ENCODE data around the gene HHLA2.

The HHLA2 gene

DNA sequence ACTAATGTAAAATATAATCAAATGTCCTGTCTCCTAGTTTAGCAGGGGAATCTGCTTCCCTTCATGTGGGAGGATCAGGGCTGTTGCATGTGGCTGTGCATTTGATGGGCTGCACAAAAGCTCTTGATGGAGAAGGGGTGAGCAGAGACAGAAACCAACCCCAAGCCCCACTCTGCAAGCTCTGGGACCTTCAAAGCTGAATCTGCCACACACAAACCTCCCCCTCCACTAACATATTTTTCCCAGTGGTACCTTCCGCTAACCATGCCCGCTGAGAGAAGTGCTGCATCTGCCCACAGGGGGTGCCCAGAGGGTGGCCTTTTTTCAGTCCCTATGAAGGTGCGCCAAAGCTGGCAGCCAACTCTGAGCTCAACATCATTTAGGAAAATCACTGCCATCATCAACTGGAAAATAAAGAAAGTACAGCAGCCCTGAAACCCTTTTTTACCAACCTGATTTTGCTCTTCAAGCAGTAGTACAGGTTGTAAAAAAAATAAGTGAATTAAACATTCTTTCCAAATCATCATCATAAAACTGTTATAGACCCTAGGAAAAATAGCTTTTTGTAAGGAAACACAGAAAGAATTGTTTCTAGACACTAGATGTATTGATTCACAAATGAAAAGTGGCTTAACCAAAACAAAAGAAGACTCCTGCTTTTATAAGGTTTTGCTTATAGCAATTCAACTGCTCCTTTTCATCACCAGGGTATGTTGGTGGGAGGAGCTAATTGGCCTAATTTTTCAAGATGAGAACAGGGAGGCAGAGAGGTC, 97.0 kb downstream of the HHLA2 start:
- DNase-seq (ENCODE audit: low read depth), result no peak

DNA sequence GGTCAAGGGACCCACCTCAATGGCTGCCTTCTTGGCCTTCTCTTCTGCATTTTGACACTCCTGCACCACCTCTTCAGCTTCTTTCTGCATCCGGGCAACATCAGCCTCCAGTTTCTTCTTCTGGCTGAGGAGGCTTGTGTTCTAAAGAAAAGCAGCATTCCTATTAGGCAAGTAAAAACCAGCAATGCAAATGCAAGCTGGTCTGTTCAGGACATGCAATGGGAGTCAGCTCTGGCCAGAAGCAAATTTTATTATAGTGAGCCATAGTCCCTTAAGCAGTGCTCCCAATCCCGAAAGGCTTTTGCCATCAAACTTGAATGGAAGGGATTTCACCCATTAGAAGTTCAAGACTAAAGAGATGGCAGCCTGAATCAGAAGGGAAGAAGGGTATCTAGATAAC, 97.7 kb downstream of the HHLA2 start:
- DNase-seq (ENCODE audit: low read depth), result no peak

DNA sequence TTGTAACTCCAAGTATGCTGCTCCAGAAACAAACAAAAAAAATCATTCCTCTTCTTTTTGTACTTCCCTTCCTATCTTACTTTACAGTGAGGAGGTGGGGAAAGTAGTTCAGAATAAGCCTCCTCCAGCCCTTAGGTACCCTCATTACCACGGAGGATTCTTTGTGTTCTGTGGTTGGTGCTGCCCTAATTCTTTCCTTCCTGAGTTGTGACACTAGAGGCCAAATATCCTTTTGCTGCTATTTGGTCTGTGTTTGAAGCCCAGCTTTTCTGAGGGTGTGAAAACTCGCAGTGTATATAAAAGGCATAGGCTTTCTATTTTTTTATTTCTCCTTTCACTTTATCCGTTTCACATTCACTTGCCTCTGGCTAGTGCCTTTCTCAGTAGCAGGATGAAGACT, 98.2 kb downstream of the HHLA2 start:
- no peak for DNase-seq (ENCODE audit: low read depth)

DNA sequence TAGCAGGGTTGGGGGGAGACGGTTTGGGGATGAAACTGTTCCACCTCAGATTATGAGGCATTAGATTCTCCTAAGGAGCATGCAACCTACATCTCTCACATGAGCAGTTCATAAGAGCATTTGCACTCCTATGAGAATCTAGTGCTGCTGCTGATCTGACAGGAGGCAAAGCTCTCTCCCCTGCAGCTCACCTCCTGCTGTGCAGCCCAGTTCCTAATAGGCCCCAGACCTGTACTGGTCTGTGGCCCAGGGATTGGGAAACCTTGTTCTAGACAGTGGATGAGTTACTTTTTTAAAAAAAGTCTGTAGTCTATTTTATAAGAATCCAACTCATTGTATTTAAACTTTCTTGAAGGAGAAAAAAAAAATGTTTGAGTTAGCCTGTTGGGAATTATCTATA, 100.0 kb downstream of the HHLA2 start:
- DNase-seq (ENCODE audit: low read depth), result no peak

DNA sequence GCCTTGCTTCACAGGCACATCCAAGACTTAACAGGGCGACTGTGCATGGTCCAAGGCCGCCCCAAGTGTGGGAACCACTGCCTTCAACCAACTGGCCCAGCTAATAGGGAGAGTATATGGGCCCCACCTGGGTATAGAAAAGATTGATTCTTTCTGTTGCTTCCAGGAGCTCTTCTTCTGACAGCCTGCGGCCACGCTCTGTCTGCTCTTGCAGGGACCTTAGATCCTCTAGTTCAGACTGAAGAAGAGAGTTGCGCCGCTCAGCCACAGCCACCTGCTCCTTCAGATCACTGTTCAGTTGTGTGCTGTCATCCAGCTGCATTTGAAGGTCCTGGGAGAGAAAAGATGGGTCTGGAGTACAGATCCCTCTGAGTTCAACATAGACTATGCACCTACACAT, 102.2 kb downstream of the HHLA2 start:
- no peak for DNase-seq (ENCODE audit: low read depth)

DNA sequence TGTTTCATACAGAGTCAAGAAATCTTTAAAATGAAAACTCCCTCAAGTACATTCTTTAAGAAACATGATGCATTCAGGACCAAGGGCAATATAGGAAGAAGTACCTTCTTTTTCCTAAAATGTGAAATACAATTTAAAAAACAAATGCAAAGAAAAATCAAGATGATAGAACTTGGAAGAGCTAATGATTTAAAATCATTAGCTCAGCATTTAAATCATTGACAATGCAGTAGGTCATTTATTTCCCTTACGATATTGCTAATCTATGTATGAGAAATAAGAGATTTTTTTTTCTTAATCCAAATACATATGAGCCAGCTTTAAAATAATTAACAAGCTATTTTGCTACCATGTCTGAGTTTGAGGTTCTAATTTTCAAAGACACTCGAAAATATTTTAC, 105.5 kb downstream of the HHLA2 start:
- no peak for DNase-seq (ENCODE audit: low read depth)

DNA sequence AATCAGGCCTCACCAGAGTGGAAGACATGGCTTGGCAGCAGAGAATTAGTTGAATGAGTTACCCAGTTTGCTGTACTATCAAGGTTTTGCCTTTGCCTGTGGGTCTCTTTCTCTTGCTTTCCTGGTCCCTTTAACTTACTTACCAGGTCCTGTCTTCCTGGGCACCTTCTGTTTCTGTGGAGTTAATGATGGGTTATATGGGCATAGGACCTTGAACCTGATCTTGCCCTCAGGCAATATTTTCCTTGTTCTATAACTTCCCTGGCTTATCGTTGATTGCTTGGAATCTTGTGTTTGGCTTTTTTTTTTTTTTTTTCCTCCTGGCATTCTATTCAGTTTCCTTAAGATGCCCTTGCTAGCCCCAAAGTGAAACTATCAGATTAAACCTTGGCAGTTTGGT, 106.8 kb downstream of the HHLA2 start:
- no peak for DNase-seq (ENCODE audit: low read depth)

DNA sequence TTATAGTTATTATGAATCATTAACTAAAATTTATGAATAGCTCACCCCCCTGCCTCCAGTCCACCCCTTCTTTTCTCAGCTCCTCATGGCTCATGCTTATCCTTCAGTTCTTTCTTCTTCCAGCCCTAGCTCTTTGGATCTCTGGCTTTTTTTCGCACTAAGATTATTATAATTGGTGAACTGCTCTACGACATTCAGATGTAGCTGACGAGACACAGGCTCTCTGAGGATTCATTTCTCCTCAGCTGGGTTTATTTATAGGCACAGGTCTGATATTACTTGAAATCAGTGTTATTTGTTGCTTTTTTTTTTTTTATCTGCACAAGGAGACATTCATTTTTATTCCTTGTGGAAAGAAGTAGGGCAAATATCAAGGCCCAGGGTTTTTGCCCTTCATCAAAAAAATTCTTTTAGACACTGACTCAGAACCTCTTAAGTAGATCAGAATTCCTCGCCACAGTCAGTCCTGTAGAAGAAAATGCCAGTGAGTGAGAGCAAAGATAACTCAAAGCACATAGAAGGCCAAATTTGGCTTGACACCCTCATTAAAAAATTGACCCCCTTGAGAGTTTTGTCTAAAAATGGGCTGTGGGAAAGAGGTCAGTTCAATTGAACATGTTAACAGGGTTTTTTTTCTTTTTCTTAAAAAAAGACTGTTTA, 107.5 kb downstream of the HHLA2 start:
- DNase-seq (ENCODE audit: low read depth), result no peak

DNA sequence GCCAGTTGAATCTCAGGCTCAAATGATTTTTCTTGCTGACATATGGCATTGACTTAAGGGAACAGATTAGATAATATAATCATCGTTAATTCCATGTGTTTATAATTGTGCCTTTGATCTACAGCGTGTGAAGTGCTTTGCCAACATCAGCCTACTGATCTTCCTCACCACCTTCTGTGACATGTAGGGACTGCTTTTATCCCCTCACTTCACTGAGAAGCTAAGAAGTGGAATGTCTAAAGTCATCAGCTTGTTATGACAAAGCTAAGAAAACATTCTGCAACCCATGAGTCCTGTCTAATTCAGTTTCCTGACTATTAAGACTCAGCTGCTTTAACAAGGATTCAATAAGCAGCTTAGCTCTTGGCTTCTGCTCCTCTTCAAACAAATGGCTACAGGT, 108.0 kb downstream of the HHLA2 start:
- no peak for DNase-seq (ENCODE audit: low read depth)

DNA sequence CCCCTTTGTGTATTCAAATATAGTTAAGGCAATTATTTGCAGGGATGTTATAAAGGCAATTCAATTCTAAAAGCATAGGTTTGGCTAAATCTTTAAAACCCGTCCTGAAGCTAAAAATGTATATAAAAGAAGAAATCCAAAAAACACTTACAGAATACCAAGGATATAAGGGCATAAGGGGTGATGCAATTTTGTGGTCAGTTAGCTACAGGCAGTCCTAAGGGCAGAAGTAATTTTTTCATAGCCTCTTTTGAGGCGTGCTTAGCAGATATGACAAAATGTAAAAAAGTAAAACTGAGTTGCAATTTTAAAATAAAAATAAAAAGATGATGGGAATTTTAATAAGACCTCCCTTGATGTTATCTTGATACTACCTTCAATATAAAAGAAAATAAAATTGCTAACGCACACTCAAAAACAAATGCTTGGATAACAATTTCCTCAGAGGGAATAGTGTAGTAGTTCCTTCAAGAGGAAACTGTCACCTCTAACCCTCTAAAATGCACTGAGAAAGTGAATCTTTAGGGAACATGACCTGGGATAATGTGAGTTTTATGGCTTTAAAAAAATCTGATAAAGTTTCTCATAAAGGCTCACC, 109.8 kb downstream of the HHLA2 start:
- no peak for DNase-seq (ENCODE audit: low read depth)

DNA sequence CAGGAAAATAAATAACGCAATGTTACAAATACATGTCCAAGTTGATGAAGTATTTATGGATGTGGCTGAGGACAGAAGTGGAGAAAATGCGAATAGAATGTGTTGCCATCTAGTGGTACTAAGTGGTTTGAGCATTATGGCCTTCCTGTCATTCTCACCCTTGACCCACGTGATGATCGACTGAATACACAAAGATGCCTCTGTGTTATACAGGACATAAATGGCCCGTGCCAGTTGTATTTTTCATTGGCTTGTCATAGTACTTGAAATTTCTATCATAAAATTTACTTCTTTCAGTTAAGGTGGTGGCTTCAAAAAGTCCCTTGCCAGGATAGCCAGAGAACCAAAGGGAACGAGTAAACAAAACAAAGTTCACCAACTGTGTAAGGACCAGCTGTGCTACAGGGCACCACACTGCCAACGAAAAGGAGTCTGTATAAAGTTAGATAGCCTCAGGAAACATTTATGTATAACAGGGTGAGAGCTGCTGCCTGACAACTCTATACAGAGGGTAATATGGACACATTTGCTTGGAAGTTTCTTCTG, 110.4 kb downstream of the HHLA2 start:
- DNase-seq (ENCODE audit: low read depth), result no peak

DNA sequence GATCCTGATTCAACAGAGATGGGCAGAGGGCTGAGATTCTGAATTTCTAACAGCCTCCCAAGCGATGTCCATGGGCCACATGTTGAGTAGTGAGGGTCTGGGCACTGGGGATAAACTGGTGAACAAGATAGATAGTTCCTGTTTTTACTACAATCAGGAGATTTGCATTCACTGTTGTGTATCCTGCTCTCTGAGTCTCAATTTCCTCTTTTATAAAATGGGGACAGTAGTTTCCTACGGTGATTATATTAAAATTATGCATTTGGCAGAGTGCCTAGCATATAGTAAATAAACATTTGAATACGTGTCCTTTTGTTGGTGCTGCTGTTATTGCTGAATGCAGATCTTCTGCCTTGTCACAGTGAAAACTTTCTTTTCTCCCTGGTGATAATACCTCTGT, 111.5 kb downstream of the HHLA2 start:
- DNase-seq (ENCODE audit: low read depth), result no peak

DNA sequence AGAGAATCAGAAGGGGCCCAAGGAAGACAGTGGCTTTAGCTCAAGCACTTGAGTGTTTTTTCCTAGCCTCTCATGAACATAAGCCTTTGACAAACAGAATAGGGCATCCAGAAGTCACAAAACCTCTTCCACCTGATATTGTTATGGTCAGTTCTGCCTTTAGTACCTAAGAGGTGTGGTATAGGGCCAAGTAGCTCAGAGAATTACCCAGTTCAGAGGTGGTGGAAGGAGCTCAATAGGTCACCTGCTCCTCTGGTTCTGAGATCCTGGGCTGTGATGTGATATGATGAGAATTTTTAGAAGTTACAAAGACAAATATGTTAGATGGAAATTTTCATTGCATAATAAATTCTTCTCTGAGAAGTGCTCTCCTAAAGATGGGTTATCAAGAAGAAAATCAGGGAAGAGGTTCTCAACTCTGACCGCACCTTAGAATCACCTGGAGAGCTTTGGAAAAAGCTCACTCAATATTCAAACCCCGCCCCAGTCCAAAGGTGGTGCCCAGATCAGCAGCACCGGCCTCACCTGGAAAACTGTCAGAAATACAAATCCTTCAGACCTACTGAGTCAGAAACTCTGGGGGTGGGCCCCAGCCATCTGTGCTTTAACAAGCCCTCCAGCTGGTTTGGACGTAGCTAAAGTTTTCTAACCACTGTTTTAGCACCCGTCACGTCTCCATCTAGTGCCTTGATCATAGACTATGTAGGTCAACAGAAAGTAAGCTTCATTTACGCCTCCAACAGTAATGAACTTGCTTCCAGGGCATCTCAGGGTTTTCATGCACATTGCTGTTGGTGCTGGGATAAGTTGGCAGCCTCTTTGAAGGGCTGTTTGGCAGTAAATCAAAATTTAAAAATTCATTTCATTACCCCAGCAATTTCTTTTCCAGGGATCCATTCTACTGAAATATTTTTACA, 112.8 kb downstream of the HHLA2 start:
- DNase-seq (ENCODE audit: low read depth), result no peak

DNA sequence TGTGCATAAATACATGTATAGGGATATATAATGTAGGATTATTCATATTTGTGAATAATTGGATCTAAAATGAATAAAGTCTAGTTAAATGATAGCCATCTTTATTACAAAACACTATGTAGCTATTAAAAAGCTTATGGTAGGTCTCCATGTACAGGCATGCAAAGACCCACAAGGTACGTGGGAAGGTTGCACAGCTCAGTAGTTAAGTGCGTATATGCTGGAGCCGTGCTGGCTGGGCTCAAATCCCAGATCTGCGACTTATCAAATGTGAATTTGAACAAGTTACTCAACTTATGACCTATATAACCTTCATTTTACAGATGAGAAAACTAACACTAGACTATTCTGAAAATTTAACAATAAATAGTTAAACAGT, 113.4 kb downstream of the HHLA2 start:
- DNase-seq (ENCODE audit: low read depth), result no peak

DNA sequence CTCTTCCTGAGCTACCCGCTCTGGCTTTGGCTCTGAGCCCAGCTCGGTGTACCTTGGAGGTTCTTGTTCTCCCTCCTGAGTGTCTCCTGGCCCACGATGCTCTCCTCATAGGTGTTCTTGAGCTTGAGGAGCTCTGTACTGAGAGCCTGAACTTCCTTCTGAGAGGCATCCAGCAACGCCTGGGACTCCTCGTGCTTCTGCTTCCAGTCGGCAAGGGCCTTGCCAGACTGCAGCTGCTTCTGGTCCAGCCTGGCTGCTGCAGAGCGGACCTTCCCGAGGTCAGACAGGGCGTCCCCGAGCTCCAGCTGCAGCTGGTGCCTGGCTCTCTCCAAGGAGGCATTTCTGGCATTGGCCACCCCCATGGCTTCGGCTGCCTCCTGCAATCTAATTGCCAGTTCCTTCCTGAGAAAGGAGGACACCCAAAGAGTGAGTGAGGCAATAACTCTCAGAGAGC, 114.2 kb downstream of the HHLA2 start:
- no peak for DNase-seq (ENCODE audit: low read depth)

DNA sequence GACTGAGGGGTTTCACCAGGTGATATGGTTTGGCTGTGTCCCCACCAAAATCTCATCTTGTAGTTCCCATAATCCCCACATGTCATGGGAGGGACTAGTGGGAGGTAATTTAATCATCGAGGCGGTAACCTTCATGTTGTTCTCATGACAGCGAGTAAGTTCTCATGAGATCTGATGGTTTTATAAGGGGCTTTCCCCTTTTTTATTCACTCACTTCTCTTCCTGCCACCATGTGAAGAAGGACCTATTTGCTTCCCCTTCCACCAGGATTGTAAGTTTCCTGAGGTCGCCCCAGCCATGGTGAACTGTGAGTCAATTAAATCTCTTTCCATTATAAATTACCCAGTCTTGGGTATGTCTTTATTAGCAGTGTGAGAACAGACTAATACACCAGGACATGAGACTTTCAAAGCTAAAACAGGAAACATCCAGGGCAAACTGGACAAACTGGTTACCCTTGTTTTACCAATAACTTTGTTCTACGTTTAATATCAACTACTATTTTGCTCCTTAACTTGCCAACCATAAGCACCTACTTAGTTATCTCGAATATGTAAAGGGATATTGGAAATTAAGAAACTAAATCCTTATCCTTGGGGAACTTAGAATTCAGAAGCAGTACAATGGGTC, 115.9 kb downstream of the HHLA2 start:
- no peak for DNase-seq (ENCODE audit: low read depth)

DNA sequence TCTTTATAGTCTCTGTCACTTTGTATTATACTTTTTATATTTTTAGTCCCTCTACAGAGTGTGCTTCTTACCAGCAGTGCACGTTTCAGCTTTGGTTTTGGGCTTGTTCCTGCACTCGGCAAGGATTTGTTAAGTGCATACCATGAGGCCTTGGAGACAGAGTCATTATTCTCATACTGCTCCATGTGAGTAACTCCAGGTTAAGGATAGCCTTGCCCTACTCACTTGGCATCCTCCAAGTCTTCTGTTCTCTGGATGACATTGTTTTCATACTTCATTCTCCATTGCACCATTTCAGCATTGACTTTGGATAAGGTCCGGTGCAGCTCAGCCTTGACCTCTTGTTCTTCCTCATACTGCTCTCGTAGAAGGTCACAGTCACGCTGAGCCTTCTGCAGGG, 117.7 kb downstream of the HHLA2 start:
- DNase-seq (ENCODE audit: low read depth), result no peak

DNA sequence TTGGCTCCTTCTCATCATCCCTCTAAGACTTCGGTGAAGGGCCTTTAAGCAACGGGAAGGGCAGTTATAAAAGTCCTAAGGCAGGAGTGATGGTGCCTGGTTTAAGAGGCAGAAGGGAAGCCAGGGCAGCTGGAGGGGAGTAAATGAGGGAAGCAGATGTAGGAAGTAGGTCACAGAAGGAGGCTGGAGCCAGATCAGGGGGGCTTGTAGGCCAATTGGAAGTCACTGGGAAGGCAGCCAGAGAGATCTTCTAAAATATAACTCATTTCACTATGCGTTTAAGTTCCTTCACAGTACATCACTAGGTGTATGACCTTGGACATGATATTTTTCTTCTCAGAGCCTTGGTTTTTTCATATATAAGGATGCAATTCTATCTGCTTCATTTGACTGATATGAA, 119.3 kb downstream of the HHLA2 start:
- DNase-seq (ENCODE audit: low read depth), result no peak

DNA sequence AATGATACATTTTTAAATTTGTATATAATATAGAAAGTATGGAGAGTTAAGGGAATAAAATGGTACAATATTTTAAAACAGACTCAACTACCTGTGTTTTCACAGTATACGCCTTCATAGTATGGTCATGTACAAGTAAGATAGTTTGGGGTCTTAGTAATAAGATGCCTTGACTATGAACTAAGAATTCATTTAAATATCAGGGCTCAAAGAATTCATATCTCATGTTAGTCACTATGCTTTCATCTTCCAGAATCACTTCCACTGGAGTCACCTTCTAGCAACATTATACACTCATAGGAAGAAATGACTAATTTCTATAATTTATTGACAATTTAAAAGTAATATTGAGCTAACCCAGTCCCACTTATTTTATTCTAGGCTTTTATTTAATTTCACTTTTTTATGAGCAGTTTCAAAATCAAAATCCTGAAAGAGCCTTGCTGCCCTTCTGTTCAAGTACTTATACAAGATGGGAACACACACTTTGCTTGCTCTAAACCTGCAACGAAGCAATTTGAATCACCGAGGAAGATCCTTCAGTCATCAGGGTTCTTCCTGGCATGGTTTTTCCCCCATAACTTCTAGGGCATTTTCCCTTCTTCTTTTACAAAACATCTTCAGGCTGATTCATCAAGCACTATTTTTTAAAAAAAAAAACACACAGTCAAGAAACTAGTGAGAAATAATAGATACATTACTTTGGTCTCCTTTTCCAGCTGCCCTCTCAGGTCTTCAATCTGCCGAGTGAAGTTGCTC, 119.9 kb downstream of the HHLA2 start:
- DNase-seq (ENCODE audit: low read depth), result no peak

DNA sequence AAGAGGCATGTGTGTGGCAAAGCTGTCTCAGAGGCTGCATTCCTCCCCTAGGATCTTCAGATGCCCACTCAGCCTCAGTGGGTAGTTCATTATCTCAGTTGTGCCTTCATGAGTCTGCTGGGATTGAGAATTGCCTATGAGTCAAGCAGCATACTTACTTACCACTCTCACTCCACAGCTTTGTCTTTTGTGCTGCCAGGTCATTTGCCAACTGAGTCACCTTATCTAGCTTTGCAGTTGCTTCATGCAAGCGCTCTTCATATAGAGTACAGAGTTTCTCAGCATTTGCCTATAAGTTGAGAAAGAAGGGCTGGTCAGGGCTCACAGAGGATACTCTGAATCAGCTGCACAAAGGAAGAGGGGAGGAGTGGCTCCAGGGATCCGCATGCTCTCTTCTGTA, 124.6 kb downstream of the HHLA2 start:
- no peak for DNase-seq (ENCODE audit: low read depth)
